ENCODE results near the gene ELF1.

ELF1 gene

GRCh38 chr13:41006978-41007743, 12.0 kb downstream of the ELF1 start:
- FAIRE-seq = no peak
- DNase-seq (ENCODE audit: low spot score) = no peak

- no peak for DNase-seq (ENCODE audit: low spot score)
- no peak for FAIRE-seq
These were observed 12.8 kb downstream of the ELF1 start for GRCh38 chr13:41006306-41006705.

- no peak for FAIRE-seq
These were observed 13.4 kb downstream of the ELF1 start for GRCh38 chr13:41005704-41006103.

GRCh38 chr13:41004875-41005693, 14.0 kb downstream of the ELF1 start:
- DNase-seq (ENCODE audit: low spot score) (no peak), FAIRE-seq (no peak)

More at GRCh38 chr13:41005704-41006103, 13.4 kb downstream of the ELF1 start:
- no peak for DNase-seq (ENCODE audit: low spot score)

GRCh38 chr13:41002606-41003005, 16.5 kb downstream of the ELF1 start:
- FAIRE-seq = no peak
- no peak for DNase-seq (ENCODE audit: low spot score)

- FAIRE-seq (no peak), DNase-seq (ENCODE audit: low spot score) (no peak)
These were observed 17.4 kb downstream of the ELF1 start for GRCh38 chr13:41001695-41002094.

GRCh38 chr13:40999416-40999815, 19.7 kb downstream of the ELF1 start:
- FAIRE-seq = no peak
- DNase-seq (ENCODE audit: low spot score) = no peak

GRCh38 chr13:40996426-40997092, 22.6 kb downstream of the ELF1 start:
- DNase-seq (ENCODE audit: low spot score) = no peak
- no peak for FAIRE-seq

GRCh38 chr13:40995997-40996396, 23.1 kb downstream of the ELF1 start:
- DNase-seq (ENCODE audit: low spot score) (no peak), FAIRE-seq (no peak)

- FAIRE-seq = no peak
- no peak for DNase-seq (ENCODE audit: low spot score)
These were observed 24.4 kb downstream of the ELF1 start for GRCh38 chr13:40994581-40995230.

- FAIRE-seq = no peak
- no peak for DNase-seq (ENCODE audit: low spot score)
These were observed 25.1 kb downstream of the ELF1 start for GRCh38 chr13:40993987-40994386.

GRCh38 chr13:40992678-40993518, 26.2 kb downstream of the ELF1 start:
- no peak for FAIRE-seq
- DNase-seq (ENCODE audit: low spot score) = no peak

GRCh38 chr13:40987606-40988280, 31.4 kb downstream of the ELF1 start:
- no peak for DNase-seq (ENCODE audit: low spot score)
- FAIRE-seq = no peak

GRCh38 chr13:40986101-40986856, 32.8 kb downstream of the ELF1 start:
- no peak for FAIRE-seq

GRCh38 chr13:40985381-40986100, 33.6 kb downstream of the ELF1 start:
- DNase-seq (ENCODE audit: low spot score) (no peak), FAIRE-seq (no peak)

More at GRCh38 chr13:40986101-40986856, 32.8 kb downstream of the ELF1 start:
- DNase-seq (ENCODE audit: low spot score) = no peak

GRCh38 chr13:40984668-40985366, 34.3 kb downstream of the ELF1 start:
- FAIRE-seq (no peak), DNase-seq (ENCODE audit: low spot score) (no peak)

- DNase-seq (ENCODE audit: low spot score) (no peak), FAIRE-seq (no peak)
These were observed 35.1 kb downstream of the ELF1 start for GRCh38 chr13:40983725-40984667.
